Transverse colon (tissue), 4 donors: Measurements from ENCODE around the gene ID1. TPM values are rescaled to one million over a fixed set of nuclear protein-coding genes. Genes with fewer than 3 reads are reported as not detected.

Experiments
- DNase-seq: peaks from one replicate; pipeline ENCODE4 v3.0.0-alpha.2; 2019
- H3K27ac ChIP-seq, 4 donors: fragments of 200-600 bp; sonication (generic); 2 replicates each; pipeline ENCODE4 v1.5.1; 2016 to 2018; ENCODE audit warnings: inconsistent platforms in 4 of 4
- H3K27me3 ChIP-seq: fragments of 200-600 bp; sonication (generic); 2 replicates; pipeline ENCODE4 v1.5.1; 2017; ENCODE audit warnings: inconsistent platforms
- H3K36me3 ChIP-seq, 4 donors: fragments of 200-600 bp; sonication (generic); 2 replicates each; pipeline ENCODE4 v1.5.1; 2017 to 2019; ENCODE audit warnings: inconsistent platforms in 4 of 4
- H3K4me1 ChIP-seq, 4 donors: fragments of 200-600 bp; sonication (generic); 2 replicates each; pipeline ENCODE4 v1.5.1; 2017 to 2020; ENCODE audit warnings: inconsistent platforms in 4 of 4
- H3K4me3 ChIP-seq, 4 donors: fragments of 200-600 bp; sonication (generic); 1 replicate in 1 of 4; 2 replicates in 3 of 4; pipeline versions ENCODE4 v1.5.1 to v1.6.1; 2017 to 2019; ENCODE audit warnings: inconsistent platforms in 4 of 4
- H3K9me3 ChIP-seq, 2 donors: fragments of 200-600 bp; sonication (generic); 2 replicates each; pipeline ENCODE4 v1.5.1; 2017 to 2019; ENCODE audit warnings: inconsistent platforms in 2 of 2
- EP300 ChIP-seq: sonication (generic); formaldehyde crosslinking; IDR thresholded peaks from one replicate; pipeline ENCODE4 v1.6.1; 2017; ENCODE audit warnings: antibody characterized with exemption, low read depth
- POLR2A ChIP-seq: fragments of 450-650 bp; IDR thresholded peaks from one replicate; pipeline ENCODE4 v1.6.1; 2016; ENCODE audit warnings: antibody characterized with exemption, mild to moderate bottlenecking, moderate library complexity
- POLR2AphosphoS5 ChIP-seq, 3 donors: sonication (generic); formaldehyde crosslinking; IDR thresholded peaks; one replicate each; pipeline ENCODE4 v1.6.1; 2016; ENCODE audit warnings: antibody characterized with exemption in 3 of 3
- WGBS, 2 donors: methylation state at CpG; one replicate each; pipeline ENCODE4 v1.1.5; 2018; ENCODE audit warnings: low coverage in 1 of 2; 5-methylcytosine and 5-hydroxymethylcytosine counted together
- in situ Hi-C, 4 donors: fragments of 200-750 bp; cut with MboI; loops; one replicate each; pipeline versions ENCODE4 v1.15.0 to v1.15.1; 2017; ENCODE audit warnings: low sequenced_read_pairs in 3 of 4, low pct_ligation_motif_present in 1 of 4, low pct_unique_long_range_greater_than_20kb in 1 of 4
- intact Hi-C: fragments of 100-400 bp; cut with DNase I; formaldehyde crosslinking; loops from one replicate; pipeline ENCODE4 v1.15.1; 2023; ENCODE audit warnings: low total_unique reads
- total RNA-seq, 4 donors: library from RNA; depleted of rRNA; stranded (reverse); fragments of >200 nt; gene quantifications; one replicate each; pipeline ENCODE4 v1.1.0, GENCODE V29; 2016
- TF ChIP-seq, protein P1 (sequence below), 5 experiments: fragments of 200-600 bp in 3 of 5; fragments of 450-650 bp in 2 of 5; sonication (generic) in 3 of 5; IDR thresholded peaks; 1 replicate in 2 of 5; 2 replicates in 3 of 5; pipeline ENCODE4 v1.5.1; 2016 to 2017; ENCODE audit warnings: antibody characterized with exemption in 5 of 5, inconsistent platforms in 3 of 5, mild to moderate bottlenecking in 2 of 5, moderate library complexity in 1 of 5

The ID1 gene, protein sequence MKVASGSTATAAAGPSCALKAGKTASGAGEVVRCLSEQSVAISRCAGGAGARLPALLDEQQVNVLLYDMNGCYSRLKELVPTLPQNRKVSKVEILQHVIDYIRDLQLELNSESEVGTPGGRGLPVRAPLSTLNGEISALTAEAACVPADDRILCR
- 1,000 to 10,000 TPM in 1 of 4 donors, 100 to 1,000 TPM in 3; 516 to 1,015 (median 933) TPM for total RNA-seq

DNA sequence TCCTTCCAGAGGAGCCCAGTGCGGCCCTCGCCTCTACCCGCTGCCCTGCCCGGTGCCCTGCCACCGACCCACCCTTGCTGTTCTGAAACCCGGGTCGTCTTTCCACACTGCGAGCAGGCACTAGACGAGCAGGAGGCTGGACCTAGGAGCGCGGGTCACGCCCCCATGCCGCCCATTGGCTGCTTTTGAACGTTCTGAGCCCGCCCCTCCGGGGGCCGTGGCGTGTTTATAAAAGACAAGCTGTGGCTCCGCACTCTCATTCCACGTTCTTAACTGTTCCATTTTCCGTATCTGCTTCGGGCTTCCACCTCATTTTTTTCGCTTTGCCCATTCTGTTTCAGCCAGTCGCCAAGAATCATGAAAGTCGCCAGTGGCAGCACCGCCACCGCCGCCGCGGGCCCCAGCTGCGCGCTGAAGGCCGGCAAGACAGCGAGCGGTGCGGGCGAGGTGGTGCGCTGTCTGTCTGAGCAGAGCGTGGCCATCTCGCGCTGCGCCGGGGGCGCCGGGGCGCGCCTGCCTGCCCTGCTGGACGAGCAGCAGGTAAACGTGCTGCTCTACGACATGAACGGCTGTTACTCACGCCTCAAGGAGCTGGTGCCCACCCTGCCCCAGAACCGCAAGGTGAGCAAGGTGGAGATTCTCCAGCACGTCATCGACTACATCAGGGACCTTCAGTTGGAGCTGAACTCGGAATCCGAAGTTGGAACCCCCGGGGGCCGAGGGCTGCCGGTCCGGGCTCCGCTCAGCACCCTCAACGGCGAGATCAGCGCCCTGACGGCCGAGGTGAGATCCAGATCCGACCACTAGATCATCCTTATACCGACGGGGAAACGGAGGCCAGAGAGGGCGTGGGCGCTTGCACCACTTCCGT, at the start of gene ID1:
TSS of gene ID1 (plus strand) at position 259 of the 871 bp plus-strand sequence. CDS start at position 358, 99 bp downstream.
- Histone ChIP-seq H3K4me1 (peaks cover 19 to 56% (median 48%) of the 10 kb centered on the region in 4 donors), H3K4me3 (peak within 1 kb of the TSS; percentile 61 to 85 (median 72)), H3K27me3 (no peaks in the 10 kb centered on the region), H3K36me3 (no peaks in the 10 kb centered on the region), H3K9me3 (no peaks in the 10 kb centered on the region), H3K27ac (peak within 1 kb of the TSS; percentile 91 to 93 (median 92))
- no peak for TF ChIP-seq EP300
- TF ChIP-seq POLR2A: peak; percentile 100
- TF ChIP-seq, protein P1, sequence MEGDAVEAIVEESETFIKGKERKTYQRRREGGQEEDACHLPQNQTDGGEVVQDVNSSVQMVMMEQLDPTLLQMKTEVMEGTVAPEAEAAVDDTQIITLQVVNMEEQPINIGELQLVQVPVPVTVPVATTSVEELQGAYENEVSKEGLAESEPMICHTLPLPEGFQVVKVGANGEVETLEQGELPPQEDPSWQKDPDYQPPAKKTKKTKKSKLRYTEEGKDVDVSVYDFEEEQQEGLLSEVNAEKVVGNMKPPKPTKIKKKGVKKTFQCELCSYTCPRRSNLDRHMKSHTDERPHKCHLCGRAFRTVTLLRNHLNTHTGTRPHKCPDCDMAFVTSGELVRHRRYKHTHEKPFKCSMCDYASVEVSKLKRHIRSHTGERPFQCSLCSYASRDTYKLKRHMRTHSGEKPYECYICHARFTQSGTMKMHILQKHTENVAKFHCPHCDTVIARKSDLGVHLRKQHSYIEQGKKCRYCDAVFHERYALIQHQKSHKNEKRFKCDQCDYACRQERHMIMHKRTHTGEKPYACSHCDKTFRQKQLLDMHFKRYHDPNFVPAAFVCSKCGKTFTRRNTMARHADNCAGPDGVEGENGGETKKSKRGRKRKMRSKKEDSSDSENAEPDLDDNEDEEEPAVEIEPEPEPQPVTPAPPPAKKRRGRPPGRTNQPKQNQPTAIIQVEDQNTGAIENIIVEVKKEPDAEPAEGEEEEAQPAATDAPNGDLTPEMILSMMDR (IDR thresholded peaks at IDR 0.05): peak in 1 of 5 experiments; percentile 8
- peak; percentile 97 to 100 (median 100) for TF ChIP-seq POLR2AphosphoS5 (IDR thresholded peaks at IDR 0.05)
- DNase-seq: peak; percentile 97
- in situ Hi-C loops (no loop called here), intact Hi-C loops (no loop called here)
- 0 to 1% methylated on average over 1 to 67 of the region's 74 CpGs for WGBS, 2 donors

DNA sequence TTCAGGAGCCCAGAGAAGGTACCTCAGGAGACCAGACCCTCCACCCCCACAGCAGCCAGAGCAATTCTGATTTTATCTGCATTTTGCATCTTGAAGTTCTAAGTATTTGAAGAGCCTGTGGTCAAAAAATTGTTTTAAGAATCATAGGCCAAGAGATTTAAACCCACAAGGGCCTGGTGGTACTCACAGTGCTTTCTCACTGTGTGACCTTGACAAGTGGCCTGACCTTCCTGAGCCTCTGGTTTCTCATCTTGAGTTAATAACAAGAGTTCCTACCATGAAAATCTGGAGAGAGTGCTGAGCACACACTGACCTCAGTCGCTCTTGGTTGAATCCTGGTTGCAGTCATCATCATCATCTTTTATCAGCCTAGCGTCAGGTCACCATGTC, 45.4 kb upstream of the ID1 start:
- H3K4me1 ChIP-seq: peaks cover 0 to 23% (median 8%) of the 10 kb centered on the region in 4 donors
- no peaks in the 10 kb centered on the region for H3K27me3 ChIP-seq
- peak overlapping the region in 1 of 4 donors; percentile 72 for H3K27ac ChIP-seq
- in situ Hi-C loops: loop anchor here (5.0 to 25.0 kb wide), 3 partner anchors 53 to 178 kb away; partner anchors contain the start of gene TPX2 (in 1 of the 4)
- intact Hi-C loops: no loop called here
- WGBS, 2 donors: 88% methylated on average over 2 of the region's 2 CpGs; no CpG with 5 or more reads in 1 of the 2 donors
- H3K36me3 ChIP-seq: peaks cover 0 to 20% (median 3%) of the 10 kb centered on the region in 4 donors
- no peak for DNase-seq
- H3K9me3 ChIP-seq: no peaks in the 10 kb centered on the region
- no peak overlapping the region for H3K4me3 ChIP-seq
- no peak for TF ChIP-seq POLR2AphosphoS5 (IDR thresholded peaks at IDR 0.05)
- TF ChIP-seq EP300: no peak
- TF ChIP-seq, protein P1 (IDR thresholded peaks at IDR 0.05): no peak
- TF ChIP-seq POLR2A: no peak

DNA sequence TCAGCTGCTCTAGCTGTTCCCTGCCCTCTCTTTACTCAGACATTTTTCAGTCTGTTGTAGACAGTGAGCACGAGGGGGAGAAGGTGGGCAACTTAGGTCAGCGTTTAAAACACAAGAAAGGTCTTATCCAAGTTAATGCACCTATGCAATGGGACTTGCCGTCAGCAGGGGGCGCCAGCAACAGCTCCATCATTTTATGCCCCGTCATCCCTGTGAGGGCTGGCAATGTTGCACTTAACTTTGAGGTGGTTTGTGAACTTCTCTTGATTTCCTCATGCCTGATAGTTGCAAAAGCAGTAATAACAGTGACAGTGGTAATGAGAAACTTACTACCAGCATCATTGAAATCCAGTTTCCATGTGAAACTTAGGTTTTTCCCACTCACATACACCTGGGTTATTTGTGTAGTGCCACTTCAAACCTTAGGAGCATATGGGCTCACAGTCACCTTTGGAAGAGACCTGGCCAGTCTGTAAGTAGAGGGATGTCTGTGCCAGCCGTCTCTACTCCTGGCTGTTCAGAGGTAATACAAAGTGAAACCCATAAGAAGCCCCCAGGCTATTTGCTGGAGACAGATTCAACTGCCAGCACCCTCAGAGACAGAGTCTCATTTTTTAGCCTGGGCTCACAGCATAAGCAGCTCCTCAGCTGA, 44.9 kb upstream of the ID1 start:
- H3K27me3 ChIP-seq: no peaks in the 10 kb centered on the region
- WGBS, 2 donors: 19% methylated on average over 6 of the region's 6 CpGs; no CpG with 5 or more reads in 1 of the 2 donors
- H3K27ac ChIP-seq: peak overlapping the region; percentile 39 to 72 (median 48)
- in situ Hi-C loops: loop anchor here (5.0 to 25.0 kb wide), 3 partner anchors 52 to 177 kb away; partner anchors contain the start of gene TPX2 (in 1 of the 4)
- no peak overlapping the region for H3K4me3 ChIP-seq
- H3K4me1 ChIP-seq: peaks cover 0 to 23% (median 8%) of the 10 kb centered on the region in 4 donors
- H3K36me3 ChIP-seq: peaks cover 0 to 20% (median 3%) of the 10 kb centered on the region in 4 donors
- intact Hi-C loops: no loop called here
- no peak for TF ChIP-seq EP300
- TF ChIP-seq POLR2A: no peak
- peak in 2 of 3 donors; percentile 20 to 27 for TF ChIP-seq POLR2AphosphoS5 (IDR thresholded peaks at IDR 0.05)
- TF ChIP-seq, protein P1 (IDR thresholded peaks at IDR 0.05): peak; percentile 85 to 92 (median 88)
- DNase-seq: peak; percentile 76
- H3K9me3 ChIP-seq: no peaks in the 10 kb centered on the region
